Endothelial cell (in vitro differentiated cells): Measurements from ENCODE around the gene POU2AF1. TPM values are rescaled to one million over a fixed set of nuclear protein-coding genes. Genes with fewer than 3 reads are reported as not detected.

Experiments
- DNase-seq: peaks from one replicate; pipeline ENCODE4 v3.0.0; 2021; ENCODE audit warnings: low spot score
- H3K27ac Mint-ChIP-seq: one replicate; pipeline ENCODE4 v1.8.0; 2021; ENCODE audit warnings: mixed read lengths, inconsistent platforms; ENCODE audit not compliant: unreplicated experiment
- H3K27me3 Mint-ChIP-seq: one replicate; pipeline ENCODE4 v1.8.0; 2021; ENCODE audit warnings: mild to moderate bottlenecking, moderate library complexity, mixed read lengths, inconsistent platforms; ENCODE audit not compliant: unreplicated experiment
- H3K36me3 Mint-ChIP-seq: one replicate; pipeline ENCODE4 v1.8.0; 2021; ENCODE audit warnings: mild to moderate bottlenecking, low read depth, mixed read lengths, inconsistent platforms; ENCODE audit not compliant: unreplicated experiment
- H3K4me1 Mint-ChIP-seq: one replicate; pipeline ENCODE4 v1.8.0; 2021; ENCODE audit warnings: mild to moderate bottlenecking, mixed read lengths, inconsistent platforms; ENCODE audit not compliant: unreplicated experiment
- H3K4me3 Mint-ChIP-seq: one replicate; pipeline ENCODE4 v1.8.0; 2021; ENCODE audit warnings: mild to moderate bottlenecking, mixed read lengths, inconsistent platforms; ENCODE audit not compliant: unreplicated experiment
- H3K9me3 Mint-ChIP-seq: one replicate; pipeline ENCODE4 v1.8.0; 2021; ENCODE audit warnings: mixed read lengths, inconsistent platforms; ENCODE audit not compliant: unreplicated experiment
- total RNA-seq: library from RNA; stranded (reverse); fragmentation: NEBNext Ultra II Directional; extraction: Animal tissue kit (Norgen Biotek cat#: 25700); gene quantifications from one replicate; pipeline ENCODE4 v1.2.1, GENCODE V29; 2021; ENCODE audit not compliant: unreplicated experiment
- TF ChIP-seq, protein P1 (sequence below): fragments of 200-600 bp; sonication (generic); IDR thresholded peaks from one replicate; pipeline ENCODE4 v1.5.0; 2021; ENCODE audit warnings: antibody characterized with exemption; ENCODE audit not compliant: unreplicated experiment

The POU2AF1 gene
- total RNA-seq, 1 donor from 2014 or later: not detected

GRCh38 chr11:111423250-111423615 is 44.2 kb upstream of the POU2AF1 start:
- Mint-ChIP-seq H3K4me3 (no peak overlapping the region), H3K36me3 (no peaks in the 10 kb centered on the region), H3K4me1 (no peaks in the 10 kb centered on the region), H3K9me3 (no peaks in the 10 kb centered on the region), H3K27me3 (peaks cover 6% of the 10 kb centered on the region), H3K27ac (no peak overlapping the region)
- TF ChIP-seq, protein P1, sequence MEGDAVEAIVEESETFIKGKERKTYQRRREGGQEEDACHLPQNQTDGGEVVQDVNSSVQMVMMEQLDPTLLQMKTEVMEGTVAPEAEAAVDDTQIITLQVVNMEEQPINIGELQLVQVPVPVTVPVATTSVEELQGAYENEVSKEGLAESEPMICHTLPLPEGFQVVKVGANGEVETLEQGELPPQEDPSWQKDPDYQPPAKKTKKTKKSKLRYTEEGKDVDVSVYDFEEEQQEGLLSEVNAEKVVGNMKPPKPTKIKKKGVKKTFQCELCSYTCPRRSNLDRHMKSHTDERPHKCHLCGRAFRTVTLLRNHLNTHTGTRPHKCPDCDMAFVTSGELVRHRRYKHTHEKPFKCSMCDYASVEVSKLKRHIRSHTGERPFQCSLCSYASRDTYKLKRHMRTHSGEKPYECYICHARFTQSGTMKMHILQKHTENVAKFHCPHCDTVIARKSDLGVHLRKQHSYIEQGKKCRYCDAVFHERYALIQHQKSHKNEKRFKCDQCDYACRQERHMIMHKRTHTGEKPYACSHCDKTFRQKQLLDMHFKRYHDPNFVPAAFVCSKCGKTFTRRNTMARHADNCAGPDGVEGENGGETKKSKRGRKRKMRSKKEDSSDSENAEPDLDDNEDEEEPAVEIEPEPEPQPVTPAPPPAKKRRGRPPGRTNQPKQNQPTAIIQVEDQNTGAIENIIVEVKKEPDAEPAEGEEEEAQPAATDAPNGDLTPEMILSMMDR: no peak
- no peak for DNase-seq

GRCh38 chr11:111422494-111423249 is 43.6 kb upstream of the POU2AF1 start:
- DNase-seq: peak; percentile 78
- Mint-ChIP-seq H3K4me3 (no peak overlapping the region), H3K4me1 (peaks cover 4% of the 10 kb centered on the region), H3K36me3 (no peaks in the 10 kb centered on the region), H3K27ac (no peak overlapping the region), H3K9me3 (no peaks in the 10 kb centered on the region), H3K27me3 (peaks cover 6% of the 10 kb centered on the region)
- TF ChIP-seq, protein P1: peak; percentile 41

- H3K4me3 Mint-ChIP-seq: no peak overlapping the region
- H3K9me3 Mint-ChIP-seq: no peaks in the 10 kb centered on the region
- no peaks in the 10 kb centered on the region for H3K36me3 Mint-ChIP-seq
- H3K27ac Mint-ChIP-seq: no peak overlapping the region
- peaks cover 13% of the 10 kb centered on the region for H3K4me1 Mint-ChIP-seq
- DNase-seq: no peak
- peaks cover 6% of the 10 kb centered on the region for H3K27me3 Mint-ChIP-seq
- TF ChIP-seq, protein P1: no peak
Measured at GRCh38 chr11:111421251-111421650, 42.2 kb upstream of the POU2AF1 start.

- DNase-seq: no peak
Measured at GRCh38 chr11:111419641-111420327, 40.7 kb upstream of the POU2AF1 start.

More at GRCh38 chr11:111419641-111420327, 40.7 kb upstream of the POU2AF1 start:
- Mint-ChIP-seq H3K27me3 (peaks cover 4% of the 10 kb centered on the region), H3K9me3 (no peaks in the 10 kb centered on the region), H3K4me3 (no peak overlapping the region), H3K4me1 (peaks cover 13% of the 10 kb centered on the region), H3K27ac (no peak overlapping the region), H3K36me3 (no peaks in the 10 kb centered on the region)
- TF ChIP-seq, protein P1: no peak
